Measurements from ENCODE around the gene TGM3. TPM values are rescaled to one million over a fixed set of nuclear protein-coding genes. Genes with fewer than 3 reads are reported as not detected.

The TGM3 gene, protein sequence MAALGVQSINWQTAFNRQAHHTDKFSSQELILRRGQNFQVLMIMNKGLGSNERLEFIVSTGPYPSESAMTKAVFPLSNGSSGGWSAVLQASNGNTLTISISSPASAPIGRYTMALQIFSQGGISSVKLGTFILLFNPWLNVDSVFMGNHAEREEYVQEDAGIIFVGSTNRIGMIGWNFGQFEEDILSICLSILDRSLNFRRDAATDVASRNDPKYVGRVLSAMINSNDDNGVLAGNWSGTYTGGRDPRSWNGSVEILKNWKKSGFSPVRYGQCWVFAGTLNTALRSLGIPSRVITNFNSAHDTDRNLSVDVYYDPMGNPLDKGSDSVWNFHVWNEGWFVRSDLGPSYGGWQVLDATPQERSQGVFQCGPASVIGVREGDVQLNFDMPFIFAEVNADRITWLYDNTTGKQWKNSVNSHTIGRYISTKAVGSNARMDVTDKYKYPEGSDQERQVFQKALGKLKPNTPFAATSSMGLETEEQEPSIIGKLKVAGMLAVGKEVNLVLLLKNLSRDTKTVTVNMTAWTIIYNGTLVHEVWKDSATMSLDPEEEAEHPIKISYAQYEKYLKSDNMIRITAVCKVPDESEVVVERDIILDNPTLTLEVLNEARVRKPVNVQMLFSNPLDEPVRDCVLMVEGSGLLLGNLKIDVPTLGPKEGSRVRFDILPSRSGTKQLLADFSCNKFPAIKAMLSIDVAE
- total RNA-seq = not detected

GRCh38 chr20:2295886-2296515, at the start of gene TGM3:
Gene TGM3 (plus strand): TSS chr20:2296001. CDS start chr20:2296064, 63 bp downstream.
- no peak for DNase-seq (ENCODE audit: low spot score)
- no peak for ATAC-seq
- H3K36me3 Mint-ChIP-seq = no peaks in the 10 kb centered on the region
- no peaks in the 10 kb centered on the region for H3K9me3 Mint-ChIP-seq
- no peak within 1 kb of the TSS for H3K27ac Mint-ChIP-seq
- H3K4me3 Mint-ChIP-seq = no peak within 1 kb of the TSS
- H3K27me3 Mint-ChIP-seq = peaks cover 9 to 18% of the 10 kb centered on the region in 2 donors
- peaks cover 0 to 2% of the 10 kb centered on the region in 2 donors for H3K4me1 Mint-ChIP-seq (ENCODE audit: low read depth in 2 of 2)

GRCh38 chr20:2246069-2246491, 49.7 kb upstream of the TGM3 start:
- H3K9me3 Mint-ChIP-seq = no peaks in the 10 kb centered on the region
- H3K4me3 Mint-ChIP-seq = no peak overlapping the region
- no peak for ATAC-seq

GRCh38 chr20:2248837-2249236, 47.0 kb upstream of the TGM3 start:
- H3K27me3 Mint-ChIP-seq = peaks cover 22 to 34% of the 10 kb centered on the region in 2 donors
- ATAC-seq = no peak
- no peak overlapping the region for H3K4me3 Mint-ChIP-seq
- H3K27ac Mint-ChIP-seq = no peak overlapping the region
- no peaks in the 10 kb centered on the region for H3K9me3 Mint-ChIP-seq
- H3K4me1 Mint-ChIP-seq (ENCODE audit: low read depth in 2 of 2) = no peaks in the 10 kb centered on the region
- DNase-seq (ENCODE audit: low spot score) = no peak
- no peaks in the 10 kb centered on the region for H3K36me3 Mint-ChIP-seq

More at GRCh38 chr20:2246069-2246491, 49.7 kb upstream of the TGM3 start:
- no peaks in the 10 kb centered on the region for H3K36me3 Mint-ChIP-seq
- DNase-seq (ENCODE audit: low spot score) = no peak
- no peaks in the 10 kb centered on the region for H3K4me1 Mint-ChIP-seq (ENCODE audit: low read depth in 2 of 2)
- H3K27ac Mint-ChIP-seq = no peak overlapping the region
- peaks cover 26 to 34% of the 10 kb centered on the region in 2 donors for H3K27me3 Mint-ChIP-seq

GRCh38 chr20:2249935-2250334, 45.9 kb upstream of the TGM3 start:
- H3K4me3 Mint-ChIP-seq = no peak overlapping the region
- no peak for ATAC-seq

DNA sequence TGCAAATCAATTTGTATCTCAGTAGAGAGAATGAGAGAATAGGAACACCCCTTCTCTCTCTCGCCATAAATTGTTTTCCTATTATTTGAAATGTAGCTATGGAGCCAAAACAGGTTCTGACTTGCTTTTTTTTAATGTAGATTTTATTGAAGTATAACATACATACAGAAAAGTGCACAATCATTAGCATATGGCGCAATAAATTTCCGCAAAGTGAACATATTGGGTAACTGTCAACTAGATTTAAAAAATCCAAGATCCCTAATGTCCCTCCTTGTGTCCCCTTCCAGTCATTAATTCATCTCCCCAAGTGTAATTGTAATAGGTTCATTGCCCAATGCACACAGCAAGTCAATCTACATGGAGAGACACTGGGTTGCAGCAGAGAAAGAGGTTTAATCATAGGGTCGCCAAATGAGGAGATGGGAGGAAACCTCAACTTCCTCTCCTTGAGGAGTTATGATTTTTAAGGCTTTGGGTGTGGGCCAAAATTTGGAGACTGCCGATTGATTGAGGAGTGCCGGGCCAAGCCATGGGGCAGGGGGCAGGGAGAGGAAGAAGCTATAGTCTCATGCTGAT, 43.3 kb upstream of the TGM3 start:
- Mint-ChIP-seq H3K4me3 (no peak overlapping the region), H3K36me3 (no peaks in the 10 kb centered on the region), H3K9me3 (no peaks in the 10 kb centered on the region), H3K4me1 (ENCODE audit: low read depth in 2 of 2) (no peaks in the 10 kb centered on the region), H3K27me3 (peaks cover 26 to 36% of the 10 kb centered on the region in 2 donors), H3K27ac (no peak overlapping the region)
- no peak for ATAC-seq
- DNase-seq (ENCODE audit: low spot score) = no peak

More at GRCh38 chr20:2249935-2250334, 45.9 kb upstream of the TGM3 start:
- peaks cover 25 to 34% of the 10 kb centered on the region in 2 donors for H3K27me3 Mint-ChIP-seq
- no peaks in the 10 kb centered on the region for H3K36me3 Mint-ChIP-seq
- H3K9me3 Mint-ChIP-seq = no peaks in the 10 kb centered on the region
- DNase-seq (ENCODE audit: low spot score) = no peak
- H3K4me1 Mint-ChIP-seq (ENCODE audit: low read depth in 2 of 2) = no peaks in the 10 kb centered on the region
- no peak overlapping the region for H3K27ac Mint-ChIP-seq

DNA sequence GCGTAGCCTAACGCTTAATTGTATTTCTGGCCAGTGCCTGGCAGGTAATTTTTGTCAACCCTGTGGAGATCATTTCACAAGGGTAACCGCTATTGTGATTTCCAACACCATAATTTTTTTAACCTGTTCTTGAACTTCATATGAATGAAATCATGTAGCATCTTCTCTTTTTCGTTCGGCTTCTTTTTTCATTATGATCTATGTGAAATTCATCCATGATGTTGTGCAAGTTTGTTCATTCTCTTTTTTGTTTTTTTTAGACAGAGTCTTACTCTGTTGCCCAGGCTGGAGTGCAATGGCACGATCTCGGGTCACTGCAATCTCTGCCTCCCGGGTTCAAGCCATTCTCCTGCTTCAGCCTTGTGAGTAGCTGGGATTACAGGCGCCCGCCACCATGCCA, 42.5 kb upstream of the TGM3 start:
- Mint-ChIP-seq H3K9me3 (no peaks in the 10 kb centered on the region), H3K36me3 (no peaks in the 10 kb centered on the region), H3K27me3 (peaks cover 26 to 41% of the 10 kb centered on the region in 2 donors), H3K4me1 (ENCODE audit: low read depth in 2 of 2) (no peaks in the 10 kb centered on the region), H3K27ac (no peak overlapping the region), H3K4me3 (no peak overlapping the region)
- no peak for DNase-seq (ENCODE audit: low spot score)
- no peak for ATAC-seq

- Mint-ChIP-seq H3K27me3 (peaks cover 21 to 34% of the 10 kb centered on the region in 2 donors), H3K36me3 (no peaks in the 10 kb centered on the region), H3K4me3 (no peak overlapping the region), H3K9me3 (no peaks in the 10 kb centered on the region), H3K27ac (no peak overlapping the region), H3K4me1 (ENCODE audit: low read depth in 2 of 2) (no peaks in the 10 kb centered on the region)
- ATAC-seq (no peak), DNase-seq (ENCODE audit: low spot score) (no peak)
Observed at GRCh38 chr20:2254333-2254732, 41.5 kb upstream of the TGM3 start.

GRCh38 chr20:2255926-2256531, 39.8 kb upstream of the TGM3 start:
- H3K36me3 Mint-ChIP-seq = no peaks in the 10 kb centered on the region
- H3K27ac Mint-ChIP-seq = no peak overlapping the region
- peaks cover 16 to 25% of the 10 kb centered on the region in 2 donors for H3K27me3 Mint-ChIP-seq
- ATAC-seq = peak in 1 of 2 donors; percentile 28
- H3K9me3 Mint-ChIP-seq = no peaks in the 10 kb centered on the region
- no peak overlapping the region for H3K4me3 Mint-ChIP-seq
- no peaks in the 10 kb centered on the region for H3K4me1 Mint-ChIP-seq (ENCODE audit: low read depth in 2 of 2)
- no peak for DNase-seq (ENCODE audit: low spot score)

GRCh38 chr20:2259731-2260130, 36.1 kb upstream of the TGM3 start:
- no peak for DNase-seq (ENCODE audit: low spot score)
- H3K27me3 Mint-ChIP-seq = peaks cover 11 to 15% of the 10 kb centered on the region in 2 donors
- no peak overlapping the region for H3K27ac Mint-ChIP-seq
- no peaks in the 10 kb centered on the region for H3K4me1 Mint-ChIP-seq (ENCODE audit: low read depth in 2 of 2)
- ATAC-seq = no peak
- H3K9me3 Mint-ChIP-seq = no peaks in the 10 kb centered on the region
- H3K4me3 Mint-ChIP-seq = no peak overlapping the region
- no peaks in the 10 kb centered on the region for H3K36me3 Mint-ChIP-seq

DNA sequence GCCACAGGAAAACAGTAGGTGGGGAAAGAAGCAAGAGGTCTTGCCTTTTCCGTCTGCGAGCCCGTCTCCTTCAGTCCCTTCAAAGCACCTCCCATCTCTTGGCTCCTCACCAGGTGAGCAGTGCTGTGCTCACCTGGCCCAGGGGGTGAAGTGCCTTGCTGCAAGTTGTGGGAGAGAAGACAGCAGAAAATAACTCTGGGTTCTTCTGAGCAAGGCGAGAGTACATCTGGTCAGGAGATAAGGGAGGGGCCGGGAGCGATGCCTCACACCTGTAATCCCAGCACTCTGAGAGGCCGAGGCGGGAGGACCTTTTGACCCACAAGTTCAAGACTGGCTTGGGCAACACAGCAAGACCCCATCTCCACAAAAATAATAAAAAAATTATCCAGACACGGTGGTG, 35.6 kb upstream of the TGM3 start:
- DNase-seq (ENCODE audit: low spot score) = no peak
- no peak for ATAC-seq
- no peaks in the 10 kb centered on the region for H3K36me3 Mint-ChIP-seq
- peaks cover 7 to 15% of the 10 kb centered on the region in 2 donors for H3K27me3 Mint-ChIP-seq
- no peaks in the 10 kb centered on the region for H3K9me3 Mint-ChIP-seq
- no peak overlapping the region for H3K27ac Mint-ChIP-seq
- no peak overlapping the region for H3K4me3 Mint-ChIP-seq
- no peaks in the 10 kb centered on the region for H3K4me1 Mint-ChIP-seq (ENCODE audit: low read depth in 2 of 2)

DNA sequence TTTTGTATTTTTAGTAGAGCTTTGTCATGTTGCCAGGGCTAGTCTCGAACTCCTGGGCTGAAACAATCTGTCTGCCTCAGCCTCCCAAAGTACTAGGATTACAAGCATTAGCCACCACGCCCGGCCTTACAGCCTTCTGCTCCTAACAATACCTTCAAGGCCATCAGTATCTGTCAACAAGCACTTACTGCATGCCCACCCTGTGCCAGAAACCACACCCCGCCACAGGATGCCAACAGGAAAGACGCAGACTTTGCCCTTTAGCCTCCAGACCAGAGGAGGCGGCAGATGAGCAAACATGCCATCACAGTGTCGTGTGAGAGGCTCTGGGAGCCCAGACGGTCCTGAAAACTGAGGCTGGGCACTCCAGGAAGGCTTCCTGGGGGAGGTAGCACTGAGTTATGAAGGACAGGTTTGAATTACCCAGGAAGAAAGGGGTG, 34.7 kb upstream of the TGM3 start:
- H3K4me3 Mint-ChIP-seq = no peak overlapping the region
- H3K36me3 Mint-ChIP-seq = no peaks in the 10 kb centered on the region
- DNase-seq (ENCODE audit: low spot score) = no peak
- H3K27me3 Mint-ChIP-seq = peaks cover 10 to 22% of the 10 kb centered on the region in 2 donors
- no peak for ATAC-seq
- H3K27ac Mint-ChIP-seq = no peak overlapping the region
- no peaks in the 10 kb centered on the region for H3K9me3 Mint-ChIP-seq
- H3K4me1 Mint-ChIP-seq (ENCODE audit: low read depth in 2 of 2) = no peaks in the 10 kb centered on the region

DNA sequence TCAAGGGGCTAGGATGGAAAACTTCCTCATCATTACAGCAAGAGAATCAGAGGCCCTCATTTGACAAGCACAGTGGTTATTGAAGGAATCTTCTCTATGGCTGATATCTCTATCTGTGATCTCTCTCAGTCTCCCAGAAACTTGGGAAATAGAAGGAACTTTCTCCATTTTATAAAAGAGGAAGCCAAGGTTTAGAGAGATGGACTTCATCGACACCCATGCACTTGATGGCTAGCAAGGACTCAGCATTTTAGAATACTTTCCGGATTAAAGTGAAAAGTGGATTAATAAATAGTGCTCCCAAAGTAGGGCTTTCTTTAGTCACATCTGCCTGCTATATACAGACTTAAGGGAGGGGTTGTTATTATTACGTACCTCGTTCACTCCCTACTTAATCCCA, 34.2 kb upstream of the TGM3 start:
- no peaks in the 10 kb centered on the region for H3K36me3 Mint-ChIP-seq
- ATAC-seq (no peak), DNase-seq (ENCODE audit: low spot score) (no peak)
- no peaks in the 10 kb centered on the region for H3K4me1 Mint-ChIP-seq (ENCODE audit: low read depth in 2 of 2)
- no peak overlapping the region for H3K4me3 Mint-ChIP-seq
- H3K9me3 Mint-ChIP-seq = no peaks in the 10 kb centered on the region
- peaks cover 13 to 22% of the 10 kb centered on the region in 2 donors for H3K27me3 Mint-ChIP-seq
- H3K27ac Mint-ChIP-seq = no peak overlapping the region

- Mint-ChIP-seq H3K27ac (no peak overlapping the region), H3K4me1 (ENCODE audit: low read depth in 2 of 2) (no peaks in the 10 kb centered on the region), H3K4me3 (no peak overlapping the region), H3K27me3 (peaks cover 23 to 24% of the 10 kb centered on the region in 2 donors), H3K9me3 (no peaks in the 10 kb centered on the region), H3K36me3 (no peaks in the 10 kb centered on the region)
- ATAC-seq (no peak), DNase-seq (ENCODE audit: low spot score) (no peak)
Observed at GRCh38 chr20:2264118-2264517, 31.7 kb upstream of the TGM3 start.

All from natural killer cell treated with Interleukin-12 subunit alpha and Interleukin-12 subunit beta and Interleukin-15 and Interleukin-18, amount 100 ng/mL, for 72 hours (primary cell).